ENCODE measurements around the gene IRF2BP1. TPM values are rescaled to one million over a fixed set of nuclear protein-coding genes. Genes with fewer than 3 reads are reported as not detected.
"Not testable (repeated sequence)": the region's sequence is repeated elsewhere in the genome, so short reads cannot be mapped to it uniquely, and the experiment has no call there.

Gene IRF2BP1
- polyA plus RNA-seq, 4 donors: 16.4 to 28.2 (median 18.8) TPM

DNA sequence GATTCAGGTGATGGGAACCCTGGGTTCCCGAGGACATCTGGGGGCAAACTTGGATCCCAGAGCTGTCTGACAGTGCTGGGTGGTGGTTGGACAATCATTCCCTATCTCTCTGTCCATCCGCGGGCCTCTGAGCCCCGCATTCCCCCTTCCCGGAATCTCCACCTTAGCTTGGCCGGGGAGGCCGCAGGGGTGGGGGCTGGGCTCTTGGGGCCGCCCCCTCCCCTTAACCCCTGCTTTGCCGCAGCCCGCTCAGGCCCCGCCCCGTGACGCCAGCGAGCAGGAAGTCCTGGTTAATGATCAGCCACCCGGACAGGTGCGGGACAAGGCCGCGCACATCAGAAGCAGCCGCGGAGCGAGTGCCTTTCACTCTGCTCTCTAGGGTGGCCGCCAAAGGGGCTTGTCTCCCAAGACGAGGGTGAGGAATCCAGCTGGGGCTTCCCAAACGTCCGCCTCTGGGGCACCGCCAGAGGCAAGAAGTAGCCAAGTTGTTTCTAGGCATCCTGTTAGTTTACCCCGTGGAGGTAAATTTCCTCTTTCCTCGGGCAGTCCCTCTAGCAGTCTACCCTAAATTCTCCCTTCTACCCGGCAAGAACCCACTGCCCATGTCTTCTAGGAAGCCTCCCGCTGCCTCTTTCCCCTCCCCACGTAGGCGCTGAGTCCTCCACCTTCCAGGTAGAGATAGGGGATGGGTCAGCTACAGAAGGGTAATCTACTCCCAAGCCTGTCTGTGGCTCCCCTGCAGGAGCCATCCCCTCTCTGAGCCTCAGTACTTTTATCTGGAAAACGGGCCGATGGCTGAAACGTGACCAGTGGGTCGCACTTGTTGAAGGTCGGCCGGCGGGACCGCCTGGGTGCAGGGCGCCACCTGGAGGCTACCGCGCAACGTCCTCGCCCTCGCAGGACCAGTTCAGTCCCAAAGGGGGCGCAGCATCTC, 3.0 kb downstream of the IRF2BP1 start:
- peak in 1 of 4 donors; percentile 70 for DNase-seq (ENCODE audit: low read depth in 4 of 4, low spot score in 3 of 4)

- DNase-seq (ENCODE audit: low read depth in 4 of 4, low spot score in 3 of 4): no peak
Measured at GRCh38 chr19:45881909-45882528, 3.9 kb downstream of the IRF2BP1 start.

DNA sequence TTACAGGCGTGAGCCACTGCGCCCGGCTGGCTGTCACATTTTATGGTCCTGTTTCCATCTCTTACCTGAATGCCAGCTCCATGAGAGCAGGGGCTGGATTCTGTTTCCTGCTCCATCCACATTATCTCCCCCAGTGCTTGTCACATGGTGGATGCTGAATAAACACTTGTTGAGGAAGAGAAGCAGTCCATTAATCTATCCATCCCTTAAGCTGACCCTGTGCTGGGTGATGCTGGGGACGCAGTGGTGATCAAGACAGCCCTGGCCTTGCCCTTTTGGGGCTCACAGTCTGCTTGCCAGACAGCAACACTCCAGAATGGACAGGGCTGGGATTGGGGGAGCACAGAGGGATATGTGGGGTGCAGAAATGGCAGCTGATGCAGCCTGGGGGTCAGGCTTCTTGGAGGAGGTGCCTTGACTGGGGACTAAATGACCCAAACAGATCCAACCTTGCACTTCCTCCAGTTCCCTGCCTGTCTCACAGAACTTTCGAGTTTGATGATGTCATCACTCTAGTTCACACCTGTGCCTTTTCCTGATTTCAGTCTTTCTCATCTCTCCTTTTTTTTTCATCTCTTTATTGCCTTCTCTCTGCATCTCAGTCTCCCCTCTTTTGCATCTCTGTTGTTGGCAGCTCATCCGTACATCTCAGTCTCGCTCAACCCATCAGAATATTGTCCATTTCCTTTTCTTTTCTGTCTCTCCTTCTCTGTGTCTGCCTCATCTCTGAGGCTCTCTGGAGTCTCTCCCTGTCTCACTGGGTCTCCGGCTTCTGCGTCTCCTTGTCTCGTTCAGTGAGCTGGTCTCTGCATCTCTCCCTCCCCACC, 4.6 kb downstream of the IRF2BP1 start:
- no peak for DNase-seq (ENCODE audit: low read depth in 4 of 4, low spot score in 3 of 4)

DNA sequence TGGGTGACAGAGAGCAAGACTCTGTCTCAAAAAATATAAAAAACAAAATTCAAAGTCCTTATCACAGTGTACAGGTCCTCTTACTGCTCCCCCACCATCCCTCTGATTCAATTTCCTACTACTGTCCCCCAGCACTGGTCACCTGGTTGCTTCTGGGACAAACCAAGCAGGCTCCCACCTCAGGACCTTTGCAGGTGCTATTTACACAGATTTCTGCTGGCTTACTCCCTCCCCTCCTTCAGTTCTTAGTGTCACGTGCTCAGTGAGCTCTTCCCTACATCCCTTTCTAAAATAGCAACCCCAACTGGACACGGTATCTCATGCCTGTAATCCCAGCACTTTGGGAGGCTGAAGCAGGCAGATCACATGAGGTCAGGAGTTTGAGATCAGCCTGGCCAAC, 6.0 kb downstream of the IRF2BP1 start:
- no peak for DNase-seq (ENCODE audit: low read depth in 4 of 4, low spot score in 3 of 4)

DNA sequence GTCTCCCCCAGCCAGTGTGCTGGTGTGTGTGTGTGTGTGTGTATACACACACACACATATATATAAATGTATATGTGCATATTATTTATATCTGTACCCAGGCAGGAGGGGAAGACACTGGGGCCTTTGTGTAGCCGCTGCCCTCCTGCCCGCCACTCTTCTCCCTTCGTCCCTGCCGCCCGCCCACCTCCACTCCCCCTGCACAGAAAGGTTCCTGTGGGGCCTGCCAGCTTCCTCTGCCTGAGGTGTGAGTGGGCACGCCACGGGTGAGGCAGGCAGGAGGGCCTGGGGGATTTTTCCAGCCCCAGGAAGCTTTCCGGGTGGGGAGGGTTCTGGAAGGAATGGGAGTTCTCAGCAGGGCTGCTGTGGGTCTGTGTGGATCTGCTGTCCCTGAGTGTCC, 6.9 kb downstream of the IRF2BP1 start:
- DNase-seq (ENCODE audit: low read depth in 4 of 4, low spot score in 3 of 4): no peak

- no peak for DNase-seq (ENCODE audit: low read depth in 4 of 4, low spot score in 3 of 4)
Measured at GRCh38 chr19:45878043-45878794, 7.7 kb downstream of the IRF2BP1 start.

GRCh38 chr19:45876411-45877197, 9.3 kb downstream of the IRF2BP1 start:
- DNase-seq (ENCODE audit: low read depth in 4 of 4, low spot score in 3 of 4): no peak

GRCh38 chr19:45876161-45876410, 9.9 kb downstream of the IRF2BP1 start:
- DNase-seq (ENCODE audit: low read depth in 4 of 4, low spot score in 3 of 4): no peak

DNA sequence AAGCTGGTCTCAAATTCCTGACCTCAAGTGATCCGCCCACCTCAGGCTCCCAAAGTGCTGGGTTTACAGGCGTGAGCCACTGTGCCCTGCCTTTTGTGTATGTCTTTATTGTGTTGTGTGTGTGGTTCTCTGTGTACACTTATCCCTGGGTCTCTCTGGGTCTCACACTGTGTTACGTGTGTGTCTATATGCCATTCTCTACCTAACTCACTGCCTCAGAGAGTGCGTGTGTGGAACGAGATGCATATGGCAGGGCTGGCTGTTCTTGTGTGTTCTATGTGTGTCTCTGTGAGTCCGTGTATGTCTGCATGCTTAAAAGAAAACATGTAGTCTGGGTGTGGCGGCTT, 11.3 kb downstream of the IRF2BP1 start:
- no peak for DNase-seq (ENCODE audit: low read depth in 4 of 4, low spot score in 3 of 4)

DNA sequence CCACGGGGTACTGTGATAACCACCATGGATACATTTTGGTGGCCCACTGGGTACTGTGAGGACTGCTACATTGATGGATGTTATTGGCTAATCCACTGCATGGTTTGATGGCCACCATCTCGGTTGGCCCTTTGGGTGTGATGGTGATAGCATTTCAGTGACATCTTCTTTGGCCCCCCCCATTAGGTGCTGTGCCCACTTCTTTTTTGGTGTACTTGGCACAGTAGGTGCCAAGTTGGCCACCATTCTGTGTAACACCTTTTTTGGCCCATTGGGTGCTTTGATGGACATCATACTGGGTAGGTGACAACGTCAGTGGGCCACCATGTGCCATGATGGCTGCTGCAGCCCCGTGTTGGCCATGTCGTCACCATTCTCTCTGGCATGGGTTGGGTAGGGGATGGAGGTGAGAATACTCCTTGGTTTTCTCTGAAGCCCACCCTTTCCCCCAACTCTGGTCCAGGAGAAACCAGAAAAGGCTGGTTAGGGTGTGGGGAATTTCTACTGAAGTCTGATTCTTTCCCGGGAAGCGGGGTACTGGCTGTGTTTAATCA, 12.6 kb downstream of the IRF2BP1 start:
- DNase-seq (ENCODE audit: low read depth in 4 of 4, low spot score in 3 of 4): no peak

- no peak for DNase-seq (ENCODE audit: low read depth in 4 of 4, low spot score in 3 of 4)
Measured at GRCh38 chr19:45872095-45872919, 13.6 kb downstream of the IRF2BP1 start.

- DNase-seq (ENCODE audit: low read depth in 4 of 4, low spot score in 3 of 4): no peak
Measured at GRCh38 chr19:45870798-45871197, 15.1 kb downstream of the IRF2BP1 start.

GRCh38 chr19:45867241-45867640, 18.7 kb downstream of the IRF2BP1 start:
- not testable (repeated sequence) for DNase-seq (ENCODE audit: low read depth in 4 of 4, low spot score in 3 of 4)

DNA sequence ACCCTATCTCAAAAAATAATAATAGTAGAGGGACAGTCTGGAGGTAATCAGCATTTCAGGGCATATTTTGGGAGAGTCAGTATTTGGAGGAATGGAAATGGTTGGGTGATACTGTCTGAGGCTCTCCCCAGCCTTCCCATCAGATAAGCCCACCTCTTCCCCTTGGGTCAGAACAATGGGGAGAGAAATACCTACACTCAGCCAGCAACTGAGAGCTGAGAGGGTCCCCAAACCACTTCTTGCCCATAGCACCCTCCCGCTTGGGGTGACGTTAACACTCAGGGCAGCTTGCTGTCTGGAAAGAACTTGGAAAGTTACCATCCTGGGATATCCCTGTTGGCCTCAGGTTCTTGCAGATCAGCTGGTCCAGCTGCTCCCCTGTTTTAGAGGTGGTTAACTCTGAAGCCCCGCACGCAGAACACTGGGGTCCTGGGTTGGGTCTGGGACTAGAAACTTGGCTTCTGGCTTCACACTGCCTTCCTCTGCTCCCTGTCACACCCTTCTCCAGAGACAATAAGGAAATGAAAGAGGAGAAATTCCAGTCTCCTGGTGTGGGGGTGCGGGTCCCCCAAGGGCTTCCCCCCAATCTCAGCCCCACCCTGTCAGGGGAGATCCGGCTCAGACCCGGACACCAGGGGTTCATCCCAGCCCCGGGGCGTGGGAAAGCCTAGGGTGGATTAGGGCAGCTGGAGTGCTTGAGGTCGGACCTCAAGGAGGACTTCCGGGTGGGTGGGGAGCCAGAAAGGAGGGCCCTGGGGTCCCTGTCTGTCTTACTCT, 19.4 kb downstream of the IRF2BP1 start:
- DNase-seq (ENCODE audit: low read depth in 4 of 4, low spot score in 3 of 4): no peak

DNA sequence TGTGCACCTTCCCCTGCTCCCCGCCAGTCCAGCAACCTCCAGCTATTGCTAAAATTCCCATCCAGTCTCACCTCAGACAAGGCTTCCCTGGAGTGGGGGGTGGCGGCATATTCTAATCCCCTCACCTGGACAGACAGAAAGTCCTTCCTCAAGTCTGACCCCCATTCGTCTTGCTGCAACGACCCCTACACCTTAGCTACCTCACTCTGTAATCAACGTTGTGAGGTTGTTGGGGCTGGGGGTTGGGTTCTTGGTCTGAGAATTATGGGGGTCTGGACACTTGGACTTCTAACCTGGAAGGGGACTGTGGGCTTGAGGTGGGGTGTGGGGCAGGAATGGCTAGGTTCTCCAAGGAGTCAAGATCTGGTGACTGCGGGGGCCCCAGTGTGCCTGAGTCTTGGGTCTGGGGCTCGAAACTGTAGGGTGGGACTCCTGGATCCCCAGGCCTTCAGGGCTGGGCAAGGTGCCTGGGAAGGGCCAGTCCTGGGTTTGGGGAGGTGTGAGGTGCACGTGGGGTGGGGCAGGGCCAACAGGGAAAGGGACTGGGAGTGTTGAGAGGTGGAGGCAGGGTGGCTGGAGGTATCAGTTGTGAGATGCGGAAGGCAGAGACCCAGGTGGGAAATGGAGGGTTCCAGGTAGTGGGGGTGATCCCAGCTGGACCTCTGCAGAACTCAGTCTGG, 20.5 kb downstream of the IRF2BP1 start:
- no peak for DNase-seq (ENCODE audit: low read depth in 4 of 4, low spot score in 3 of 4)

DNA sequence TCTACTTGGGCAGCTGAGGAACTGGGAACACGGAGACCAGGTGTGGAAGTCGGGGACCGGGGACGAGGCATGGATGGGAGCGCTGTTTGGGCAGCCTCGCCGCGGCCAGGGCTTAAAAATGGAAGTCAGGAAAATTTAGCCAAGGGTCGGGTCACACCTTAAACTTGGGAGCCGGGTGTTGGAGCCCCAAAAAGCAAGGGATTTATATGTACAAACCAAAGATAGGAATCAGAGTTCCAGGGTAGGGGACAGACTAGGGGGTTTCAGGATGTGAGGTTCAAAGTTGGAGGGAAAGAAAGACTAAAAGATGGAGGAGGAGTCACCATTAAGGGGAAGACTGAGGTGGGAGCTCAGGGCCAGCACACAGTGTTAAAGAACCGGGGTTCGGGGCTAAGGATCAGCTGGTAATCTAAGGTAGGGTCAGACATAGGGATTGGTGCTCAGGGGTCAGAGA, 21.3 kb downstream of the IRF2BP1 start:
- DNase-seq (ENCODE audit: low read depth in 4 of 4, low spot score in 3 of 4): no peak

- no peak for DNase-seq (ENCODE audit: low read depth in 4 of 4, low spot score in 3 of 4)
Measured at GRCh38 chr19:45863840-45864628, 21.9 kb downstream of the IRF2BP1 start, which contains the start of gene FOXA3. FOXA3 (plus strand) TSS chr19:45864326; CDS start chr19:45864457, 131 bp downstream.

Measured in left renal pelvis (tissue), 4 donors.